NOMO-1 treated with DMSO at 0.1 percent for 48 hours (cell line): ENCODE data around the gene MUC2.

Experiments
- DNase-seq: peaks from one replicate; lab custom pipeline; 2025; ENCODE audit not compliant: unreplicated experiment; lab: John Stamatoyannopoulos, UW

The MUC2 gene

DNA sequence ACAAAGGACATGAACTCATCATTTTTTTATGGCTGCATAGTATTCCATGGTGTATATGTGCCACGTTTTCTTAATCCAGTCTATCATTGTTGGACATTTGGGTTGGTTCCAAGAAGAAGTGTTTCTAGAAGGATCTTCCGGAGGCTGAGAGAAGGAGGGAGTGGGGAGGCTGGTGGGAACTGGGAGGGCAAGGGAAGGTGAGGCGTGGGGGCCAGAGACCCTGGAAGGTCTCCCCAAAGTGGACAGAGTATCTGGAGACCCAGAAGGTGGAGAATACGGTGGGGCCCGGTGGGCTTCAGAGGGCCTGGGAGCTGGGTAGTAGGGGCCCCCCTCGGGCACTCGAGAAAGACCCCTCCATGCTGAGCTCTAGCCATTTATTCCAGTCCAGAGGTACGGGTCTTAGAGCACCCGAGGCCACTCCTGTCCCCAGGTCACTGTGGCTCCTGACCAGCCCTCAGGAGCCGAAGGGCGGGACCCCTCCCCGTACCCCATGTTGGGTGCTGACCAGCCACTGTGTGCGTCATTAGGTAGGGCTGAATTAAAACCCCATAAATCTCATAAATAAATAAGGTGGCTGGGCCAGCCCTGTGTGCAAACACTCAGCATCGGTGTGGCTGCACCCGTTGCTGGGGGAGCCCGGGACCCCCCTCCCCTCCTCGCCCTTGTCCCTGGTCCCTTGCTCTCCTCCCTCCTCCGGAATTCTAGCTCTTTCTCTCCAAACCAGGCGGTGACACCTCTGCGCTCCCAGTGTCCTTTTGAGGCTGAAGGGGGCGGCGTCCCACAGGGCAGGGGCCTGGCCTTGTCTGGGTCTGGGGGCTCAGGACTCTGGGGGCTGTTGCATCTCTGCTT, 44.3 kb downstream of the MUC2 start:
- DNase-seq = no peak

- no peak for DNase-seq
Observed at GRCh38 chr11:1119604-1120146, 45.0 kb downstream of the MUC2 start.

DNA sequence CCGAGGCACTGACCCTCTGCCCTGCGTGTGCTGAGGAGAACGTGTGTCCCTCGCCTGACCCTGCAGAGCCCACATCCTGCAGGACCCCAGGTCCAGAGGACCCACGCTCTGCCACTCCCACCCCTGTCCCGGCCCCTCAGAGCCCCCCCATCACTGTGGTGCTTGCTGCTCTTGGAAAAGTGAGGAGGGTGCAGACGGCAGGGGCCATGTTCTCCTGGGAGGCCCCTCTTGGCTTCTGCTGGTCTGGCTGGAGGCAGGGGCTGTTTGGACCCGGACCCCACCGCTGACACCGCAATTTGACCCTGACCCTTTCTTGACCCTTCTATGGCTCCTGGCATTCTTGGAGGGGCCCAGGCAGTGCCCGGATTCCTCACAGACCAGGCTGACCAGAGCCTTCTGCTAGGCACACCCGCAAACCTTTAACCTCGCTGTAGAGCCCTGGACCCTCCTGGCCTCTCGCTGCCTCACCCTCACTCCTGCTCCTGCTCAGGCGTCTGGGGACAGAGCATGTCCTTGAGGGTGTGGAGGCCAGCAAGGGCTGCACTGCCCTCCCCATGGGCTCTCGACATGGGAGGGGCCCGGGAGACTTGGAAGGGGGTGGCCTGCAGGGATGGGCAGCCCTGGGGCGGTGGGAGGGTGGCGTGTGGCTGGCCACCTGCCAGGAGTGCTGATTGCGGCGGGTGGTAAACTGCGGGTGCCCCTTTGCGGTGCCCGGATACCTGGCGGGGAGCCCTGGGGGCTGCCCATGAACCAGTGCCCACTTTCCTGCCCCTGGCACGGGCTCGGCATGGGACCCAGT, 46.1 kb downstream of the MUC2 start:
- no peak for DNase-seq

DNA sequence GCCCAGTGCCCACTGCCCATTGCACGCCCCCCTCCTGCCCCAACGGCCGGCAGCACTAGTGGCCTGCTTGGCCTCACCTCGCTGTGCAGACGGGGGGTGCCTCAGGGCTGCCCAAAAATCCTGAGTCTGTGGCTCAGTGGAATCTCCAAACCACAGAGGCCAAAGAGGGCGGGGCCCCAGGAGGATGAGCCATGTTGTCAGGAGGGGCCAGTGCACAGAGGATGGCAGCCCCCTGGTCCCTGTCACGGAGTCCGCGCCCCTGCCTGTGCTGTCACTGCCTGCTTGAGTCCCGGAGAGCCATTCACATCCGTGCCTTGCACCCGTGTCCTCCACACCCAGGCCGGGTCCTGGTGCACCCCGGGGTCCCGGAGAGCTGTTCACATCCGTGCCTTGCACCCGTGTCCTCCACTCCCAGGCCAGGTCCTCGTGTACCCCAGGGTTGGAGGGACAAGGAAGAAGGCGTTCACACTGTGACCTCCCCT, 46.7 kb downstream of the MUC2 start:
- no peak for DNase-seq

- DNase-seq = no peak
Observed at GRCh38 chr11:1121813-1122663, 47.4 kb downstream of the MUC2 start.

GRCh38 chr11:1122664-1123002, 48.0 kb downstream of the MUC2 start:
- DNase-seq = no peak

- no peak for DNase-seq
Observed at GRCh38 chr11:1123970-1124369, 49.3 kb downstream of the MUC2 start.
